SK-N-SH (cell line): ENCODE results near the gene ARHGAP15. TPM values are rescaled to one million over a fixed set of nuclear protein-coding genes. Genes with fewer than 3 reads are reported as not detected.

Experiments used
- CTCF ChIA-PET: fragments of 300-600, 350-600 bp; formaldehyde crosslinking; extraction: SDS; loops from one replicate; lab custom pipeline; 2021; lab: Yijun Ruan, JAX
- POLR2A ChIA-PET: fragments of 350-600 bp; sonication (Branson Sonifier 250); formaldehyde crosslinking; extraction: SDS; loops from one replicate; lab custom pipeline; 2020; ENCODE audit warnings: antibody characterized with exemption, inconsistent platforms; lab: Yijun Ruan, JAX
- DNase-seq: peaks from one replicate; pipeline ENCODE4 v3.0.0; 2012
- H2AFZ ChIP-seq: fragments of 200-600 bp; sonication (generic); 2 replicates; pipeline ENCODE4 v1.8.1; 2016; ENCODE audit warnings: antibody characterized with exemption, mild to moderate bottlenecking, low read depth
- H3F3A ChIP-seq: fragments of 200-600 bp; sonication (generic); replicated peaks from 2 replicates; pipeline ENCODE3; 2016; ENCODE audit warnings: antibody characterized with exemption, mild to moderate bottlenecking; ENCODE audit not compliant: insufficient read depth
- H3K27ac ChIP-seq, 2 experiments: fragments of 200-500 bp in 1 of 2; fragments of 200-600 bp in 1 of 2; sonication (Bioruptor generic) in 1 of 2; sonication (generic), shearing (Covaris generic) in 1 of 2; 2 replicates each; pipeline versions ENCODE4 v1.5.1 to v1.6.1; 2014 to 2016; ENCODE audit warnings: low read depth in 2 of 2, inconsistent platforms in 1 of 2, low read length in 1 of 2, mild to moderate bottlenecking in 1 of 2, mixed read lengths in 1 of 2
- H3K27me3 ChIP-seq: fragments of 200-600 bp; sonication (generic), shearing (Covaris generic); 2 replicates; pipeline ENCODE4 v1.6.1; 2016; ENCODE audit warnings: mixed run types; ENCODE audit not compliant: insufficient read depth
- H3K36me3 ChIP-seq, 2 experiments: fragments of 200-500 bp in 1 of 2; fragments of 200-600 bp in 1 of 2; sonication (Bioruptor generic) in 1 of 2; sonication (generic) in 1 of 2; replicated peaks in 1 of 2; 2 replicates each; pipeline versions ENCODE3 to v1.5.1; 2014 to 2016; ENCODE audit warnings: low read length in 1 of 2, mild to moderate bottlenecking in 1 of 2; ENCODE audit not compliant: insufficient read depth in 2 of 2, control insufficient read depth in 1 of 2
- H3K4me1 ChIP-seq, 2 experiments: fragments of 200-500 bp in 1 of 2; fragments of 200-600 bp in 1 of 2; sonication (Bioruptor generic) in 1 of 2; sonication (generic), shearing (Covaris generic) in 1 of 2; 2 replicates each; pipeline versions ENCODE4 v1.5.1 to v1.6.1; 2014 to 2016; ENCODE audit warnings: low read depth in 1 of 2, low read length in 1 of 2, mixed run types in 1 of 2; ENCODE audit not compliant: insufficient read depth in 2 of 2, control insufficient read depth in 1 of 2
- H3K4me2 ChIP-seq: fragments of 200-600 bp; sonication (generic), shearing (Covaris generic); 2 replicates; pipeline ENCODE4 v1.6.1; 2017; ENCODE audit warnings: mixed run types
- H3K4me3 ChIP-seq, 2 experiments: fragments of 200-500 bp in 1 of 2; fragments of 200-600 bp in 1 of 2; sonication (Bioruptor generic) in 1 of 2; sonication (generic), shearing (Covaris generic) in 1 of 2; 2 replicates each; pipeline versions ENCODE4 v1.5.1 to v1.8.1; 2014 to 2016; ENCODE audit warnings: low read depth in 2 of 2, inconsistent platforms in 1 of 2, low read length in 1 of 2, mild to moderate bottlenecking in 1 of 2, mixed read lengths in 1 of 2, moderate library complexity in 1 of 2
- H3K79me2 ChIP-seq: fragments of 200-600 bp; sonication (generic); 2 replicates; pipeline ENCODE4 v1.8.1; 2017; ENCODE audit warnings: mild to moderate bottlenecking; ENCODE audit not compliant: insufficient read depth
- H3K9ac ChIP-seq: fragments of 200-600 bp; sonication (generic); 2 replicates; pipeline ENCODE4 v1.6.1; 2017; ENCODE audit warnings: mixed run types
- H3K9me2 ChIP-seq: fragments of 200-600 bp; sonication (generic); 2 replicates; pipeline ENCODE4 v1.6.1; 2017; ENCODE audit warnings: mixed run types
- H3K9me3 ChIP-seq: fragments of 200-600 bp; sonication (generic); 2 replicates; pipeline ENCODE4 v1.6.1; 2017; ENCODE audit warnings: mixed run types, mild to moderate bottlenecking, moderate library complexity
- H4K20me1 ChIP-seq: fragments of 200-600 bp; sonication (generic); 2 replicates; pipeline ENCODE4 v1.6.1; 2017; ENCODE audit warnings: mild to moderate bottlenecking, mixed run types; ENCODE audit not compliant: insufficient read depth
- CHD2 ChIP-seq: fragments of 150-350 bp; IDR thresholded peaks from 2 replicates; pipeline ENCODE4 v1.6.1; 2018; ENCODE audit warnings: low read length; ENCODE audit not compliant: partially characterized antibody
- ELF1 ChIP-seq: IDR thresholded peaks from 2 replicates; pipeline ENCODE4 v1.4.0; 2012
- EZH2phosphoT487 ChIP-seq: fragments of 200-600 bp; sonication (generic); IDR thresholded peaks from 2 replicates; pipeline ENCODE4 v1.6.1; 2017; ENCODE audit warnings: low read depth, mixed run types, mild to moderate bottlenecking, antibody characterized with exemption, moderate library complexity, borderline replicate concordance
- FOSL2 ChIP-seq: IDR thresholded peaks from 2 replicates; pipeline ENCODE4 v1.4.0; 2012; ENCODE audit warnings: low read depth, mild to moderate bottlenecking, moderate library complexity, borderline replicate concordance
- FOXM1 ChIP-seq: IDR thresholded peaks from 2 replicates; pipeline ENCODE4 v1.4.0; 2012; ENCODE audit warnings: low read depth, mild to moderate bottlenecking
- GABPA ChIP-seq: IDR thresholded peaks from 2 replicates; pipeline ENCODE4 v1.4.0; 2012; ENCODE audit warnings: low read depth, mild to moderate bottlenecking
- GATA2 ChIP-seq: sonication (generic); formaldehyde crosslinking; IDR thresholded peaks from 2 replicates; pipeline ENCODE4 v1.5.0; 2020; ENCODE audit warnings: mild to moderate bottlenecking, missing genetic modification reagents
- JUND ChIP-seq: IDR thresholded peaks from 2 replicates; pipeline ENCODE4 v1.4.0; 2012
- MEF2A ChIP-seq: IDR thresholded peaks from 2 replicates; pipeline ENCODE4 v1.4.0; 2012; ENCODE audit warnings: low read depth, borderline replicate concordance
- NFIC ChIP-seq: IDR thresholded peaks from 2 replicates; pipeline ENCODE4 v1.4.0; 2012; ENCODE audit warnings: borderline replicate concordance
- SMC3 ChIP-seq: IDR thresholded peaks from 2 replicates; pipeline ENCODE4 v1.6.1; 2012; ENCODE audit warnings: low read depth, low read length, improper control_type of control experiment
- TCF12 ChIP-seq: IDR thresholded peaks from 2 replicates; pipeline ENCODE4 v1.4.0; 2012
- TEAD4 ChIP-seq: IDR thresholded peaks from 2 replicates; pipeline ENCODE4 v1.4.0; 2012; ENCODE audit warnings: mild to moderate bottlenecking, borderline replicate concordance; ENCODE audit not compliant: insufficient read depth
- WGBS: methylation state at CpG from one replicate; pipeline ENCODE4 v1.1.6; 2017; ENCODE audit warnings: low lambda C conversion rate; 5-methylcytosine and 5-hydroxymethylcytosine counted together
- polyA plus RNA-seq, 3 experiments: library from polyadenylated mRNA; depleted of rRNA; stranded (reverse); fragments of >200 nt; gene quantifications; 2 replicates each; pipeline ENCODE4 v1.2.3, GENCODE V29; 2012
- TF ChIP-seq, protein P1 (sequence below): IDR thresholded peaks from 2 replicates; pipeline ENCODE4 v1.6.1; 2012; ENCODE audit warnings: mild to moderate bottlenecking, low read depth, low read length, moderate library complexity
- TF ChIP-seq, protein P2 (sequence below): IDR thresholded peaks from 2 replicates; pipeline ENCODE4 v1.4.0; 2012; ENCODE audit warnings: low read depth, borderline replicate concordance
- TF ChIP-seq, protein P3 (sequence below): fragments of 200-600 bp; sonication (generic); IDR thresholded peaks from 2 replicates; pipeline ENCODE4 v1.6.1; 2017; ENCODE audit warnings: antibody characterized with exemption, mild to moderate bottlenecking, moderate library complexity

ARHGAP15 gene
- polyA plus RNA-seq (2012; rRNA removed): not detected in 2 replicates
- 0.01 TPM in 1 of 2 replicates, not detected in the other for polyA plus RNA-seq (2012; cell fraction: cytosol; rRNA removed)
- not detected in 2 replicates for polyA plus RNA-seq (2012; cell fraction: nucleus; rRNA removed)

GRCh38 chr2:143128681-143129580 is at the start of gene ARHGAP15:
Gene ARHGAP15, plus strand, starts transcription at chr2:143129419.
- no peak within 1 kb of the TSS for H2AFZ ChIP-seq
- CTCF ChIA-PET: interaction anchor here (1.0 to 1.3 kb wide), 4 partner anchors 9 to 42 kb away, joined by 3 to 4 read pairs (median 3); no protein-coding TSS in a partner anchor

GRCh38 chr2:143081616-143082015 is 47.6 kb upstream of the ARHGAP15 start:
- Histone ChIP-seq H3K4me1 (peaks cover 0 to 5% of the 10 kb centered on the region in 2 experiments; a peak in 1 of 4 replicates), H3F3A (no peaks in the 10 kb centered on the region), H3K27ac (no peak overlapping the region), H3K9me2 (no peaks in the 10 kb centered on the region; the same call in 1 of the 2 replicates), H3K79me2 (no peaks in the 10 kb centered on the region), H3K4me3 (no peak overlapping the region), H4K20me1 (no peaks in the 10 kb centered on the region), H2AFZ (no peak overlapping the region), H3K27me3 (no peaks in the 10 kb centered on the region), H3K36me3 (no peaks in the 10 kb centered on the region), H3K9me3 (no peaks in the 10 kb centered on the region), H3K9ac (no peak overlapping the region), H3K4me2 (no peak overlapping the region)
- DNase-seq: no peak
- ChIA-PET POLR2A (no interaction called here), CTCF (no interaction called here)
- 60% methylated on average over 1 of the region's 1 CpG for WGBS
- no peak for TF ChIP-seq ELF1
- no peak for TF ChIP-seq NFIC
- TF ChIP-seq JUND: no peak
- TF ChIP-seq, protein P1, sequence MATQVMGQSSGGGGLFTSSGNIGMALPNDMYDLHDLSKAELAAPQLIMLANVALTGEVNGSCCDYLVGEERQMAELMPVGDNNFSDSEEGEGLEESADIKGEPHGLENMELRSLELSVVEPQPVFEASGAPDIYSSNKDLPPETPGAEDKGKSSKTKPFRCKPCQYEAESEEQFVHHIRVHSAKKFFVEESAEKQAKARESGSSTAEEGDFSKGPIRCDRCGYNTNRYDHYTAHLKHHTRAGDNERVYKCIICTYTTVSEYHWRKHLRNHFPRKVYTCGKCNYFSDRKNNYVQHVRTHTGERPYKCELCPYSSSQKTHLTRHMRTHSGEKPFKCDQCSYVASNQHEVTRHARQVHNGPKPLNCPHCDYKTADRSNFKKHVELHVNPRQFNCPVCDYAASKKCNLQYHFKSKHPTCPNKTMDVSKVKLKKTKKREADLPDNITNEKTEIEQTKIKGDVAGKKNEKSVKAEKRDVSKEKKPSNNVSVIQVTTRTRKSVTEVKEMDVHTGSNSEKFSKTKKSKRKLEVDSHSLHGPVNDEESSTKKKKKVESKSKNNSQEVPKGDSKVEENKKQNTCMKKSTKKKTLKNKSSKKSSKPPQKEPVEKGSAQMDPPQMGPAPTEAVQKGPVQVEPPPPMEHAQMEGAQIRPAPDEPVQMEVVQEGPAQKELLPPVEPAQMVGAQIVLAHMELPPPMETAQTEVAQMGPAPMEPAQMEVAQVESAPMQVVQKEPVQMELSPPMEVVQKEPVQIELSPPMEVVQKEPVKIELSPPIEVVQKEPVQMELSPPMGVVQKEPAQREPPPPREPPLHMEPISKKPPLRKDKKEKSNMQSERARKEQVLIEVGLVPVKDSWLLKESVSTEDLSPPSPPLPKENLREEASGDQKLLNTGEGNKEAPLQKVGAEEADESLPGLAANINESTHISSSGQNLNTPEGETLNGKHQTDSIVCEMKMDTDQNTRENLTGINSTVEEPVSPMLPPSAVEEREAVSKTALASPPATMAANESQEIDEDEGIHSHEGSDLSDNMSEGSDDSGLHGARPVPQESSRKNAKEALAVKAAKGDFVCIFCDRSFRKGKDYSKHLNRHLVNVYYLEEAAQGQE: no peak
- no peak for TF ChIP-seq FOXM1
- no peak for TF ChIP-seq GABPA
- no peak for TF ChIP-seq SMC3
- no peak for TF ChIP-seq TEAD4
- TF ChIP-seq CHD2: no peak
- no peak for TF ChIP-seq EZH2phosphoT487

More at GRCh38 chr2:143128681-143129580, at the start of gene ARHGAP15:
- Histone ChIP-seq H3K9ac (no peak within 1 kb of the TSS), H3K9me2 (no peaks in the 10 kb centered on the region), H3K27me3 (no peaks in the 10 kb centered on the region), H3K9me3 (no peaks in the 10 kb centered on the region), H3K4me2 (no peak within 1 kb of the TSS), H3K79me2 (no peaks in the 10 kb centered on the region), H3K36me3 (no peaks in the 10 kb centered on the region), H3K4me1 (no peaks in the 10 kb centered on the region), H3F3A (no peaks in the 10 kb centered on the region), H3K4me3 (no peak within 1 kb of the TSS), H4K20me1 (no peaks in the 10 kb centered on the region), H3K27ac (no peak within 1 kb of the TSS)
- no peak for DNase-seq
- POLR2A ChIA-PET: no interaction called here
- WGBS: 51% methylated on average over 13 of the region's 13 CpGs
- no peak for TF ChIP-seq TCF12
- TF ChIP-seq, protein P2, sequence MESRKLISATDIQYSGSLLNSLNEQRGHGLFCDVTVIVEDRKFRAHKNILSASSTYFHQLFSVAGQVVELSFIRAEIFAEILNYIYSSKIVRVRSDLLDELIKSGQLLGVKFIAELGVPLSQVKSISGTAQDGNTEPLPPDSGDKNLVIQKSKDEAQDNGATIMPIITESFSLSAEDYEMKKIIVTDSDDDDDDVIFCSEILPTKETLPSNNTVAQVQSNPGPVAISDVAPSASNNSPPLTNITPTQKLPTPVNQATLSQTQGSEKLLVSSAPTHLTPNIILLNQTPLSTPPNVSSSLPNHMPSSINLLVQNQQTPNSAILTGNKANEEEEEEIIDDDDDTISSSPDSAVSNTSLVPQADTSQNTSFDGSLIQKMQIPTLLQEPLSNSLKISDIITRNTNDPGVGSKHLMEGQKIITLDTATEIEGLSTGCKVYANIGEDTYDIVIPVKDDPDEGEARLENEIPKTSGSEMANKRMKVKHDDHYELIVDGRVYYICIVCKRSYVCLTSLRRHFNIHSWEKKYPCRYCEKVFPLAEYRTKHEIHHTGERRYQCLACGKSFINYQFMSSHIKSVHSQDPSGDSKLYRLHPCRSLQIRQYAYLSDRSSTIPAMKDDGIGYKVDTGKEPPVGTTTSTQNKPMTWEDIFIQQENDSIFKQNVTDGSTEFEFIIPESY: no peak
- TF ChIP-seq FOSL2: no peak
- TF ChIP-seq GATA2 (CRISPR knock-in tag): no peak
- TF ChIP-seq MEF2A: no peak
- no peak for TF ChIP-seq NFIC
- TF ChIP-seq, protein P3, sequence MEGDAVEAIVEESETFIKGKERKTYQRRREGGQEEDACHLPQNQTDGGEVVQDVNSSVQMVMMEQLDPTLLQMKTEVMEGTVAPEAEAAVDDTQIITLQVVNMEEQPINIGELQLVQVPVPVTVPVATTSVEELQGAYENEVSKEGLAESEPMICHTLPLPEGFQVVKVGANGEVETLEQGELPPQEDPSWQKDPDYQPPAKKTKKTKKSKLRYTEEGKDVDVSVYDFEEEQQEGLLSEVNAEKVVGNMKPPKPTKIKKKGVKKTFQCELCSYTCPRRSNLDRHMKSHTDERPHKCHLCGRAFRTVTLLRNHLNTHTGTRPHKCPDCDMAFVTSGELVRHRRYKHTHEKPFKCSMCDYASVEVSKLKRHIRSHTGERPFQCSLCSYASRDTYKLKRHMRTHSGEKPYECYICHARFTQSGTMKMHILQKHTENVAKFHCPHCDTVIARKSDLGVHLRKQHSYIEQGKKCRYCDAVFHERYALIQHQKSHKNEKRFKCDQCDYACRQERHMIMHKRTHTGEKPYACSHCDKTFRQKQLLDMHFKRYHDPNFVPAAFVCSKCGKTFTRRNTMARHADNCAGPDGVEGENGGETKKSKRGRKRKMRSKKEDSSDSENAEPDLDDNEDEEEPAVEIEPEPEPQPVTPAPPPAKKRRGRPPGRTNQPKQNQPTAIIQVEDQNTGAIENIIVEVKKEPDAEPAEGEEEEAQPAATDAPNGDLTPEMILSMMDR: no peak
- TF ChIP-seq ELF1: no peak
